Activated CD4-positive, alpha-beta T cell treated with anti-CD3 and anti-CD28 coated beads, Interleukin-2, amount 10 ng/mL, durations not matched to agents 24 days and 14 days (primary cell): ENCODE data around the gene CYP1A2. TPM values are rescaled to one million over a fixed set of nuclear protein-coding genes. Genes with fewer than 3 reads are reported as not detected.
"Not testable (repeated sequence)": the region's sequence is repeated elsewhere in the genome, so short reads cannot be mapped to it uniquely, and the experiment has no call there.

Source experiments
- DNase-seq: peaks from one replicate; pipeline ENCODE4 v3.0.0; 2022
- H3K27ac Mint-ChIP-seq: one replicate; pipeline ENCODE4 v1.8.0; 2022; ENCODE audit warnings: mild to moderate bottlenecking, mixed read lengths
- H3K27me3 Mint-ChIP-seq: one replicate; pipeline ENCODE4 v1.8.0; 2022; ENCODE audit warnings: mixed read lengths
- H3K36me3 Mint-ChIP-seq: one replicate; pipeline ENCODE4 v1.8.0; 2022; ENCODE audit warnings: low read depth, mild to moderate bottlenecking, mixed read lengths
- H3K4me1 Mint-ChIP-seq: one replicate; pipeline ENCODE4 v1.8.0; 2021; ENCODE audit warnings: mixed read lengths
- H3K4me3 Mint-ChIP-seq: one replicate; pipeline ENCODE4 v1.8.0; 2022; ENCODE audit warnings: mild to moderate bottlenecking, moderate library complexity, mixed read lengths
- H3K9me3 Mint-ChIP-seq: one replicate; pipeline ENCODE4 v1.8.0; 2021; ENCODE audit warnings: mixed read lengths
- intact Hi-C: fragments of 100-400 bp; cut with micrococcal nuclease; formaldehyde crosslinking; loops from one replicate; pipeline ENCODE4 v1.15.1; 2023
- total RNA-seq: library from RNA; stranded (reverse); gene quantifications from 2 replicates; pipeline ENCODE4 v1.2.3, GENCODE V29; 2022

CYP1A2 gene
- total RNA-seq, 1 donor from 2014 or later: not detected

GRCh38 chr15:74784426-74785193, 36.0 kb downstream of the CYP1A2 start:
- peak; percentile 70 for DNase-seq
- intact Hi-C loops: loop anchor here (5.0 to 10.0 kb wide), 8 partner anchors 167 to 840 kb away; partner anchors contain the start of genes C15orf39, CLK3, RPP25 and SIN3A
- H3K4me1 Mint-ChIP-seq: peaks cover 63% of the 10 kb centered on the region
- H3K4me3 Mint-ChIP-seq: peak overlapping the region; percentile 96
- no peaks in the 10 kb centered on the region for H3K9me3 Mint-ChIP-seq
- peak overlapping the region; percentile 98 for H3K27ac Mint-ChIP-seq
- H3K27me3 Mint-ChIP-seq: no peaks in the 10 kb centered on the region
- peaks cover 58% of the 10 kb centered on the region for H3K36me3 Mint-ChIP-seq

GRCh38 chr15:74785194-74786032, 36.8 kb downstream of the CYP1A2 start:
- peak; percentile 88 for DNase-seq
- intact Hi-C loops: loop anchor here (2.0 to 10.0 kb wide), 8 partner anchors 15 to 839 kb away; partner anchors contain the start of genes C15orf39, COX5A, RPP25 and SIN3A
- no peaks in the 10 kb centered on the region for H3K9me3 Mint-ChIP-seq
- H3K4me3 Mint-ChIP-seq: peak overlapping the region; percentile 96
- peaks cover 62% of the 10 kb centered on the region for H3K36me3 Mint-ChIP-seq
- H3K27ac Mint-ChIP-seq: peak overlapping the region; percentile 98
- peaks cover 61% of the 10 kb centered on the region for H3K4me1 Mint-ChIP-seq
- no peaks in the 10 kb centered on the region for H3K27me3 Mint-ChIP-seq

GRCh38 chr15:74786081-74786480, 37.4 kb downstream of the CYP1A2 start:
- Mint-ChIP-seq H3K36me3 (peaks cover 63% of the 10 kb centered on the region), H3K4me3 (peak overlapping the region; percentile 96), H3K4me1 (peaks cover 61% of the 10 kb centered on the region), H3K27ac (peak overlapping the region; percentile 98)
- H3K27me3 Mint-ChIP-seq, H3K9me3 Mint-ChIP-seq, DNase-seq: not testable (repeated sequence)
- intact Hi-C loops: loop anchor here (2.0 to 10.0 kb wide), 8 partner anchors 15 to 839 kb away; partner anchors contain the start of genes C15orf39, COX5A, RPP25 and SIN3A

- DNase-seq: peak; percentile 78
- peak overlapping the region; percentile 96 for H3K4me3 Mint-ChIP-seq
- H3K9me3 Mint-ChIP-seq: no peaks in the 10 kb centered on the region
- H3K36me3 Mint-ChIP-seq: peaks cover 66% of the 10 kb centered on the region
- H3K4me1 Mint-ChIP-seq: peaks cover 62% of the 10 kb centered on the region
- H3K27ac Mint-ChIP-seq: peak overlapping the region; percentile 99
- H3K27me3 Mint-ChIP-seq: no peaks in the 10 kb centered on the region
- intact Hi-C loops: loop anchor here (2.0 to 10.0 kb wide), 8 partner anchors 16 to 838 kb away; partner anchors contain the start of genes C15orf39, COX5A, RPP25 and SIN3A
Measured at GRCh38 chr15:74786551-74787165, 38.0 kb downstream of the CYP1A2 start.

GRCh38 chr15:74787251-74788041, 38.8 kb downstream of the CYP1A2 start:
- peak; percentile 97 for DNase-seq
- intact Hi-C loops: loop anchor here (1.0 to 10.0 kb wide), 11 partner anchors 9 to 837 kb away; partner anchors contain the start of genes C15orf39, COX5A, RPP25 and SIN3A
- H3K27ac Mint-ChIP-seq: peak overlapping the region; percentile 99
- H3K4me1 Mint-ChIP-seq: peaks cover 68% of the 10 kb centered on the region
- H3K27me3 Mint-ChIP-seq: no peaks in the 10 kb centered on the region
- H3K4me3 Mint-ChIP-seq: peak overlapping the region; percentile 96
- H3K9me3 Mint-ChIP-seq: no peaks in the 10 kb centered on the region
- H3K36me3 Mint-ChIP-seq: peaks cover 72% of the 10 kb centered on the region

GRCh38 chr15:74788042-74788682, 39.5 kb downstream of the CYP1A2 start:
- Mint-ChIP-seq H3K4me1 (peaks cover 71% of the 10 kb centered on the region), H3K9me3 (no peaks in the 10 kb centered on the region), H3K27ac (peak overlapping the region; percentile 99), H3K36me3 (peaks cover 67% of the 10 kb centered on the region), H3K4me3 (peak overlapping the region; percentile 96), H3K27me3 (no peaks in the 10 kb centered on the region)
- no peak for DNase-seq
- intact Hi-C loops: loop anchor here (1.0 to 10.0 kb wide), 9 partner anchors 8 to 837 kb away; partner anchors contain the start of genes C15orf39, RPP25, SIN3A and SNUPN

- Mint-ChIP-seq H3K27ac (peak overlapping the region; percentile 99), H3K4me1 (peaks cover 74% of the 10 kb centered on the region), H3K36me3 (peaks cover 61% of the 10 kb centered on the region), H3K4me3 (peak overlapping the region; percentile 96), H3K9me3 (no peaks in the 10 kb centered on the region), H3K27me3 (no peaks in the 10 kb centered on the region)
- intact Hi-C loops: loop anchor here (1.0 to 10.0 kb wide), 9 partner anchors 8 to 836 kb away; partner anchors contain the start of genes C15orf39, RPP25, SIN3A and SNUPN
- peak; percentile 91 for DNase-seq
Measured at GRCh38 chr15:74788683-74789151, 40.1 kb downstream of the CYP1A2 start.

GRCh38 chr15:74789171-74789631, 40.6 kb downstream of the CYP1A2 start:
- Mint-ChIP-seq H3K4me3 (peak overlapping the region; percentile 96), H3K27ac (peak overlapping the region; percentile 99), H3K27me3 (no peaks in the 10 kb centered on the region), H3K4me1 (peaks cover 74% of the 10 kb centered on the region), H3K36me3 (peaks cover 57% of the 10 kb centered on the region), H3K9me3 (no peaks in the 10 kb centered on the region)
- intact Hi-C loops: loop anchor here (5.0 to 10.0 kb wide), 6 partner anchors 168 to 836 kb away; partner anchors contain the start of genes C15orf39, RPP25, SIN3A and SNUPN
- DNase-seq: peak; percentile 81

GRCh38 chr15:74789741-74790079, 41.1 kb downstream of the CYP1A2 start:
- Mint-ChIP-seq H3K27ac (peak overlapping the region; percentile 99), H3K4me3 (peak overlapping the region; percentile 96), H3K36me3 (peaks cover 52% of the 10 kb centered on the region), H3K4me1 (peaks cover 75% of the 10 kb centered on the region), H3K27me3 (no peaks in the 10 kb centered on the region), H3K9me3 (no peaks in the 10 kb centered on the region)
- DNase-seq: peak; percentile 74
- intact Hi-C loops: loop anchor here (5.0 to 10.0 kb wide), 6 partner anchors 168 to 835 kb away; partner anchors contain the start of genes C15orf39, RPP25, SIN3A and SNUPN

- Mint-ChIP-seq H3K4me1 (peaks cover 76% of the 10 kb centered on the region), H3K36me3 (peaks cover 49% of the 10 kb centered on the region), H3K27ac (peak overlapping the region; percentile 99), H3K27me3 (no peaks in the 10 kb centered on the region), H3K4me3 (peak overlapping the region; percentile 96), H3K9me3 (no peaks in the 10 kb centered on the region)
- intact Hi-C loops: no loop called here
- peak; percentile 75 for DNase-seq
Measured at GRCh38 chr15:74790080-74790916, 41.7 kb downstream of the CYP1A2 start.

GRCh38 chr15:74791007-74791406, 42.4 kb downstream of the CYP1A2 start:
- Mint-ChIP-seq H3K4me3 (peak overlapping the region; percentile 96), H3K9me3 (no peaks in the 10 kb centered on the region), H3K27me3 (no peaks in the 10 kb centered on the region), H3K27ac (peak overlapping the region; percentile 83), H3K4me1 (peaks cover 76% of the 10 kb centered on the region), H3K36me3 (peaks cover 44% of the 10 kb centered on the region)
- no peak for DNase-seq
- intact Hi-C loops: no loop called here
